HG03521 (cell line): Measurements from ENCODE around the gene HGD.
"Not testable (repeated sequence)": the region's sequence is repeated elsewhere in the genome, so short reads cannot be mapped to it uniquely, and the experiment has no call there.

Source experiments
- ATAC-seq: cut with Tn5 transposase; IDR thresholded peaks from one replicate; pipeline ENCODE4 v1.9.1; 2021; ENCODE audit warnings: mild to moderate bottlenecking, moderate library complexity; ENCODE audit not compliant: unreplicated experiment

Gene HGD, protein sequence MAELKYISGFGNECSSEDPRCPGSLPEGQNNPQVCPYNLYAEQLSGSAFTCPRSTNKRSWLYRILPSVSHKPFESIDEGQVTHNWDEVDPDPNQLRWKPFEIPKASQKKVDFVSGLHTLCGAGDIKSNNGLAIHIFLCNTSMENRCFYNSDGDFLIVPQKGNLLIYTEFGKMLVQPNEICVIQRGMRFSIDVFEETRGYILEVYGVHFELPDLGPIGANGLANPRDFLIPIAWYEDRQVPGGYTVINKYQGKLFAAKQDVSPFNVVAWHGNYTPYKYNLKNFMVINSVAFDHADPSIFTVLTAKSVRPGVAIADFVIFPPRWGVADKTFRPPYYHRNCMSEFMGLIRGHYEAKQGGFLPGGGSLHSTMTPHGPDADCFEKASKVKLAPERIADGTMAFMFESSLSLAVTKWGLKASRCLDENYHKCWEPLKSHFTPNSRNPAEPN

GRCh38 chr3:120682095-120682681 is at the start of gene HGD:
HGD (minus strand) TSS chr3:120682239; CDS start chr3:120682111, 128 bp downstream.
- ATAC-seq: no peak

DNA sequence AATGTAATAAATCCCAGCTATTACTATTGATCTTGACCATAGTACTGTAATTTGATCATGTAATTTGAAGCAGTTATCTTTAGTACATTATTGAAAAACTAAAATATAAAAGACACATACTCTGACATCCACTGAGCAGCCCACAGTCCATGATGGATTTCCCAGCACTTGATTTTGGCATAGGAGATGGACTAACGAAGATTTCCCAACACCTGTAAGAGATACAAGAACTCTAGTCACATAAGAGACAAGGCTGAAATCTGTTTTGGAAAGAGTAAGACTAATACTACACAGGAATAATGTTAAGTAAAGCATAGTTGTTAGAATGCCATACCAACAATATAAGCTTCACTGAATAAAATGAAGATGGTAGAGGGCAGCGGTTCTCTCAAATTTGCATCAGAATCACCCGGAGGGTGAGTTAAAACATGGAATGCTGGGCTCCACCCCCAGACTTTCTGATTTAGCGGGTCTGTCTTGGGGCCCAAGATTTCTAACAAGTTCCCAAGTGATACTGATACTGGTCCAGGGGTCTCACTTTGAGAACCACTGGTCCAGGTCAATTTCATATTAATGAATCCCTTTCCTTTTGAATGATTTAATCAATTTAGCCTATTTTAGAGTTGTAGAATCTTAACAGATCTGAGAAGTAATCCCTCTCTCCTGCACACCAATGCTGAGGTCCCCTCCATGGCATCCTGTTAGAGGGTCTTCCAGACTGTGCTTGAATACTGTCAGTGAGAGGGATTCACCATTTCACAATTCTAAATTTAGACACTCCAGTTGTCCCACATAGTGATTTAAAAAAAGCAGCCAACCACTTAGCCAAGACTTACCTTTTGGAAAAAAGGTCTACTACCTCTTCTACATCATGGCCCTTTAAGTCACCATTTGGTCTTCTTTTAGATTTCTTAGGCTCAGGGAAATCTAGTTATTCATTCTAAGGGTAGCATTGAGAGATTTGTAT is 48.8 kb upstream of the HGD start:
- no peak for ATAC-seq

GRCh38 chr3:120726791-120727190 is 44.8 kb upstream of the HGD start:
- no peak for ATAC-seq

GRCh38 chr3:120719167-120719834 is 37.3 kb upstream of the HGD start:
- ATAC-seq: not testable (repeated sequence)

DNA sequence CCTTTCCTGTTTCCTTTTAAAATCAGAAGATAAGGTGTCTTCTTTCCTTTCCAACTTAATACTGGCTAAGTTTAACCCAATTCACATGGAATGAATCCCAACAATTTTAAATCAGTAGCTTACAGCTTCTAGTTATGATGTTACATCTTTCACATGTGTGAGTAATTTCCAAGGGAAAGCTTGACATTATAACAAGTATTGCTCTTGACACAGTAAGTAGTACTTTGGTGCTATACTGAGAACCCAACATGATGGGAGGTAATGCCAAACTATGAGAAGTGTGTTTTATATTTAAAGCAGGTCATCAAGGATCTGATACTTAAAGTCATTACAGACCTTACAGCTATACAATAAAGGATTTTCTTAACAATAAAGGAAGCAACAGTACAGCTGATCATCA is 31.2 kb upstream of the HGD start:
- no peak for ATAC-seq

DNA sequence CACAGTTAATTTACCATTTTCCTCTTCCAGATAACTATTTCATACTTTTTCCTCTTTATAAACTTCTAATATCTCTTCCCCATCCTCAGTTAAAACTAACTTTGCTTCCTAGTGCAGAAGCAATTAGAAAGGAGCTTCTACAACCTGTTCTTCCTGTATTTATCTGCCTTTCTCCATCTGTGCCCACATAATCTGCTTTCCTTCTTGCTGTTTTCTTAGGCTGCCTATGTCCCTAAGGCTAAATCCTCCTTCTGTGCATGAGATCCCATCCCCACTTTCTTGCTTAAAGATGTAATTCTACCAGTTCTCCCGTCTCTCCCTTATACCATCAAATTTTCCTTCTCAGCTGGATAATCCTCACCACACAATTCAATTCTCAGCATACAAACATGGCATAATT is 28.3 kb upstream of the HGD start:
- ATAC-seq: no peak

DNA sequence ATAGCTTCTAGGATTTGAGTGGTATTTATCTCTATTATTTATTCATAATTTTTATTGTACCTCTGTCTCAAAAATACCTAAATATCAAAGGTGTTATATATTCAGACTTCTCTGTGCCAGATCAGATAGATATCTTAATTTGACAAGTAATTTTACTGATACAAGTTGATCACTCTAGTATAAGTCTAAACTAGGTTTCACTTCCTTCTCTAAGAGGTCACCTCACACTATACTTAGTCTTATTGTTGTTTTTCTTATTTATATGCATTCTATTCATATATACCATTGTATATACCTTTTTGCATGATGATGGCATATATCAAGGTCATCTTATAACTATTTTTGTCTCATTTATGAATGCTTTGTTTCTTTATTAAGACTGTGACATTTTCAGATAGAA is 26.4 kb upstream of the HGD start:
- ATAC-seq: peak; percentile 61

GRCh38 chr3:120706950-120707349 is 24.9 kb upstream of the HGD start:
- ATAC-seq: no peak

- ATAC-seq: no peak
These were observed 24.0 kb upstream of the HGD start for GRCh38 chr3:120705884-120706582.

- ATAC-seq: no peak
These were observed 17.3 kb upstream of the HGD start for GRCh38 chr3:120699333-120699732.

DNA sequence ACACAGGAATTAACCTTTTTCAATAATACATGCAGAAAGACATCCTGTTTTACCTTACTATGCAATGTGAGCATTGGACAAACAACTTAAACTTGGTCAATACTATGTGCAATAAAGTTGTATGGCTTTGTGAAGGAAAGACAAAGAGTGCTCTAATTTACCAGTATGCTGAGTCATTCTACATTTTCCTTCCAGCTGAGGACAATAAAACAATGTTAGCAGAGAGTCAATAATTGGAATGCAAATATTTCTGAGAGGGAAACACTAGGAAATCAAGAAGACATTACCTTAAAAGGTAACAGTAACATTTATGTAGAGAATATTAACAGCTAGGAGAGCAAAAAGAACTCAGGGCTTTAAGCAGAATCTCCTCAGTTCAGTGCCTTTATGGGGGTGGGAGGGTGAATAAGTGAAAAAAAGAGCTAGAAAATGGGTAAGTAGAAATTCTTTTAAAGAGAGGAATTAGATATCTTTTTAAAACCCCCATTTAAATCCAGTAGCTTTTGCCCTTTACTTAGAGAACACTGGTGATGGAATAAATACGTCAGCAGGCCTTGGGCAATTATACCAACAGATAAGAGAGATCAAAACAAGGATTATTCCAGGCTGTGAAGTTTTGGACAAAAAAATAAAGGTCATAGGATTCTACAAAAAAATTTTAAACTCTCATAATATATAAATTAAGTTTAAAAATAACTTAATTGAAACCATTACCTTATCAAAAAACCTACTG is 11.6 kb upstream of the HGD start:
- no peak for ATAC-seq

DNA sequence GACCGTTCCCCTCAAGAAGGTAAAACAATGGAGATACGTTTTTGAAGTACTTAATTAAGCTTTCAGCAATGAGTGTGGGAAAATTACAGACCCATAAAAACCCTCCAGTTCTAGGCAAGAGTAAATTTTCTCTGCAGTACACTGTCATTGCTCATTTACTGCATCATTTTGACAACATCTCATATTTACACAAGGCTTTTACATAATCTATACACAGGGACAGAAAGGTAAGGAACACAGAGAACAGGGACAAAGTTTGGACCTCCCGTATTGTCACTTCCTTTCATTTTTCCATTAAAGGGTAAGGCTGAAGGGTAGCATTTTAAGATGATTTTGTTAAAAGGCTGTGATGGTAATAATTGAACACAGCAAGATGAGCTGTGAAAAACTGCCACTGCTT is 7.4 kb upstream of the HGD start:
- ATAC-seq: no peak

GRCh38 chr3:120688121-120688520 is 6.1 kb upstream of the HGD start:
- peak; percentile 84 for ATAC-seq

- no peak for ATAC-seq
These were observed 3.4 kb upstream of the HGD start for GRCh38 chr3:120685411-120685810.

- no peak for ATAC-seq
These were observed 2.9 kb upstream of the HGD start for GRCh38 chr3:120684896-120685295.

GRCh38 chr3:120683671-120684301 is 1.7 kb upstream of the HGD start:
- ATAC-seq: no peak

DNA sequence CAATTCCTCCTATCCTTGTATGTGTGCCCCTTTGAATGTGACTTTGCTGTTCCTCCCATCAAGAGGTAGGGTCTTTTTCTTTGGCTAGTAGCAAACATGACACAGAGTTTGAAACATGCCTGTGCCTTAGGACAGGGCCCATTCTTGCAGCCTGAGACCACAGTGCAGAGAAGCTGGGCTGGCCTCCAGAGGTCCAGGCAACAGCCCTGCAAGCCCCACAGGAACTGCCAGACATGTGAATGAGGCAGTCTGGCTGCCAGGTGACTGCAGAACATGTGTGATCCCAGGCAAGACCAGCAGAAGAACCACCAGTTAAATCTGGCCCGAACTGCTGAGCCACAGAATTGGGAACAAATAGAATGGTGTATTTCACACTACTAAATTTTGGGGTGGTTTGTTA is 1.2 kb upstream of the HGD start:
- ATAC-seq: no peak

DNA sequence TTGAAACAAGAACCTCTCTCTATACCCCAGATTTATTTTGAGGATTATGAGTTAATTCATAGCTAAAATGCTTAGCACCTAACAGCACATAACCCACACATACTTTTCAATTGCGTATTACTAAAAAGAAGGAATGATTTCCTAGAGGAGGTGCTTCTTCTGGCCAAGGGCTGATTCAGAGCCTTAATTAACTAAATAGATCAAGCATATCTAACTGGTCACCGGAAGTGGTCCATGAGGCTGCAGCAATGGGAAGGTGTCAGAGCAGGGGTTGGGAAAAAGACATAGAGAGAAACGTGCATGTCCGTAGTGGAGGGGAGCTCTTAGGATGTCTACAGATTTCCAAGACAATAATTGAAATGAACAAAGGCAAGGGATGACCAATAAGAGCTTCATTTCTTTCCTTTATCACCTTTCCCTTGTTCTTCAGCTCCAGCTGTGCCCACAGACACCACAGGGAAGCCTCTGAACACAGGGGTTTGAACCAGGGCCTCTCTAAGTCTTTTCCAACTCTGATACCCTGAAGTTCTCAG is 467 bp downstream of the HGD start:
- ATAC-seq: no peak

- ATAC-seq: no peak
These were observed 1.0 kb downstream of the HGD start for GRCh38 chr3:120681018-120681417.
